ENCODE data around the gene ALDH9A1.
"Not testable (repeated sequence)": the region's sequence is repeated elsewhere in the genome, so short reads cannot be mapped to it uniquely, and the experiment has no call there.

The ALDH9A1 gene

DNA sequence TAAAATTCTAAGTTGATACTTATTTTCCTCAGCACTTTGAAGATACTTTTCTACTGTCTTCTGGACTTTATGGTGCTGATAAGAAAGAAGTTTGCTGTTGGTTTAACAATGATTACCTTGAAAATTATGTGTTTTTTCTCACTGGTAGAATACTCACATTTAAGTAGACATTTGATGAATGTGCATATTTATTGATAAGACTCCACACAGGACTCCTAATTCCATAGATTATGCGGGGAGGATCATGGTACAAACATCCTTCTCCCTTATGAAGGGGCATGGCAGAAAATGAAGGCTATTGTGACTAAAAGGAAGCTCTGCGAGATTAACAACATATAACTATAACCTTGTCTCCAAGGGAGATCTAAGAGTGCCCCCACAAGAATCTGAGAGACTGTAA lies 28.5 kb upstream of the ALDH9A1 start:
- DNase-seq (ENCODE audit: low read depth): no peak
- TF ChIP-seq, protein P1, sequence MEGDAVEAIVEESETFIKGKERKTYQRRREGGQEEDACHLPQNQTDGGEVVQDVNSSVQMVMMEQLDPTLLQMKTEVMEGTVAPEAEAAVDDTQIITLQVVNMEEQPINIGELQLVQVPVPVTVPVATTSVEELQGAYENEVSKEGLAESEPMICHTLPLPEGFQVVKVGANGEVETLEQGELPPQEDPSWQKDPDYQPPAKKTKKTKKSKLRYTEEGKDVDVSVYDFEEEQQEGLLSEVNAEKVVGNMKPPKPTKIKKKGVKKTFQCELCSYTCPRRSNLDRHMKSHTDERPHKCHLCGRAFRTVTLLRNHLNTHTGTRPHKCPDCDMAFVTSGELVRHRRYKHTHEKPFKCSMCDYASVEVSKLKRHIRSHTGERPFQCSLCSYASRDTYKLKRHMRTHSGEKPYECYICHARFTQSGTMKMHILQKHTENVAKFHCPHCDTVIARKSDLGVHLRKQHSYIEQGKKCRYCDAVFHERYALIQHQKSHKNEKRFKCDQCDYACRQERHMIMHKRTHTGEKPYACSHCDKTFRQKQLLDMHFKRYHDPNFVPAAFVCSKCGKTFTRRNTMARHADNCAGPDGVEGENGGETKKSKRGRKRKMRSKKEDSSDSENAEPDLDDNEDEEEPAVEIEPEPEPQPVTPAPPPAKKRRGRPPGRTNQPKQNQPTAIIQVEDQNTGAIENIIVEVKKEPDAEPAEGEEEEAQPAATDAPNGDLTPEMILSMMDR (IDR thresholded peaks at IDR 0.05; ENCODE audit: control insufficient read depth, insufficient read depth, low read depth, low read length, missing control alignments): no peak
- no peak overlapping the region for H3K4me3 ChIP-seq (ENCODE audit: control insufficient read depth, low read depth, low read length)

DNA sequence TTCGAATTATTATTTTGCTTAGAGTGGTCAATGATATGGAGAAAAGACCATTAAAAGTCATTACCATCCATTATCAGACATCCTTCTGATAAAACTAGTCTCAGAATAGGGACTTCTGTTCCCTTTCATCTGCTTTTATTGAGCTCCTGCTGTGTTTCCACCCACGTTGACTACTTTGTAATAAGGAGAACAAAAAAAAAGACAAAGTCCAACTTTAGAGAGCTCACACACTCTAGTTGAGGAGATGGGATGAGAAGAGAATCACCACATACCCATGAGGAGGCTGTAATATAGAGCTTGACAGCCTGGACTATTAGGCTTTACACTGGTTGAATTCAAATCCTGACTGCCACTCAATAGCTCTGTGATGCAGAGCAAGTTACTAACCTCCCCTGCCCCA lies 27.8 kb upstream of the ALDH9A1 start:
- no peak for DNase-seq (ENCODE audit: low read depth)
- TF ChIP-seq, protein P1 (IDR thresholded peaks at IDR 0.05; ENCODE audit: control insufficient read depth, insufficient read depth, low read depth, low read length, missing control alignments): no peak

DNA sequence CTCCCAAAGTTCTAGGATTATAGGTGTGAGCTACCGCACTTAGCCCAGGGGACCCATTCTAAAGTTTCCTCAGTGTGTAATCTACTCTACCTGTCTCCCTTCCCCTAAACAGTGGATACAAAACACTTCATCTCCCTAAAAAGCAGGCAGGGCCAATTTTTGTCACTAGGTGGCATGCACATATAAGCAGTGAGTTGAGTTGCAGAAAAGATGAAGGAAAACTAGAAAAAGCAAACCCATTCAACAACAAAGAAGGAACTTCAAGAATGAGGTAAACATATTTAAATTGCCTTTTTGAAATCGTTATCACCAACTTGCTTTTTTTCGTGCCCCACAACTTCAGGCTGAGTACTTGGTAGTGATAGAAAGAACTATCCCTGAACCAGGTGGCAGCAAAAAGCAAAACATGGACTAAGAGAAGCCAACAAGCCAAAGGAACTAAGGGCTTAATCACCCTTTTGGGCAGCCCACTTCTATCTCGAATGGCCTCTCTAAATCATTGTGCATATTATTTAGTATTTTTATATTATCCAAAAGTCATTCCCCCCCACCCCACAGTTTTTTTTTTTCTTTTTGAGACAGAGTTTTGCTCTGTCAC lies 19.7 kb upstream of the ALDH9A1 start:
- TF ChIP-seq, protein P1 (IDR thresholded peaks at IDR 0.05; ENCODE audit: control insufficient read depth, insufficient read depth, low read depth, low read length, missing control alignments): peak; percentile 82
- no peak overlapping the region for H3K4me3 ChIP-seq (ENCODE audit: control insufficient read depth, low read depth, low read length)
- DNase-seq (ENCODE audit: low read depth): peak; percentile 35

More for the DNA sequence above, 27.8 kb upstream of the ALDH9A1 start:
- H3K4me3 ChIP-seq (ENCODE audit: control insufficient read depth, low read depth, low read length): no peak overlapping the region

DNA sequence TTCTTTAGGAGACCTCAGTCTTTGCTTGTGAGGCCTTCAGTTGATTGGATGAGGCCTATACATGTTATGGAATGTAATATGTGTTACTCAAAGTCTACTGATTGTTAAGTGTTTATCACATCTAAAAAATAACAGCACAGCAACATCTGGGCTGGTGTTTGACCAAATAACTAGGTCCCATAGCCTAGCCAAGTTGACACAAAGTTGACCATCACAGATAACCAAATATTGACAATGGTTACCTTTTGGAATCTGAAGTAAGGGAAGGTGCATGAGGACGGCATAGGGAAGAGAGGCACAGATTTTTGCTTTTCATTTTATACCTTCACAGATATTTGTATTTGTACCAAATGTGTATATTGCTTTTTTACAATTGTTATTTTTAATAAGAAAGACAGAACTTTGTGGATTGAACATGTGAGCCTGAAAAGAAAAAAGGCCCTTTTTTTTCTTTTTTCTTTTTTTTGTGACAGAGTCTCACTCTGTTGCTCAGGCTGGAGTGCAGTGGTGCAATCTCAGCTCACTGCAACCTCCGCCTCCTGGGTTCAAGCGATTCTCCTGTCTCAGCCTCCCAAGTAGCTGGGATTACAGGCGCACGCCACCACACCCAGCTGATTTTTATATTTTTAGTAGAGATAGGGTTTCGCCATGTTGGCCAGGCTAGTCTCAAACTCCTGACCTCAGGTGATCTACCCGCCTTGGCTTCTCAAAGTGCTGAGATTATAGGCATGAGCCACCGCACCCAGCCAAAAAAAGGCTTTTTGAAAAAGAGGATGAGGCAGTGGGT lies 18.1 kb upstream of the ALDH9A1 start:
- DNase-seq (ENCODE audit: low read depth); H3K4me3 ChIP-seq (ENCODE audit: control insufficient read depth, low read depth, low read length): not testable (repeated sequence)

DNA sequence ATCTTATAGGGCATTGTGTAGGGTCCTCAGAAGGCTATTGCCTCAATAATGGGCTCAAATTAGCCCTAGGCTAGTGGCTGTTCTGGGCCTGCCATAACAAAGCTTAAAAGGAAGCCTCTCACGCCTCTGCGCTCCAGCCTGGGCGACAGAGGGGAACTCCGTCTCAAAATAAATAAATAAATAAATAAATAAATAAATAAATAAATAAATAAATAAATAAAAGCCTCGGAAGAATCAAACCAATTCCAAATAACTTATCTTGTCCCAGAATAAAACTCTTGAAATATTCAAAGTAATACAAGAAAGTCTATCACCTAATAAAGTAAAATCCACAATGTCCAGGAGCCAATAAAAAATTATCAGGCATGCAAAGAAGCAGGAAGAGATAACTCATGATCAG lies 14.4 kb upstream of the ALDH9A1 start:
- TF ChIP-seq, protein P1 (IDR thresholded peaks at IDR 0.05; ENCODE audit: control insufficient read depth, insufficient read depth, low read depth, low read length, missing control alignments): no peak
- DNase-seq (ENCODE audit: low read depth): no peak
- H3K4me3 ChIP-seq (ENCODE audit: control insufficient read depth, low read depth, low read length): no peak overlapping the region

DNA sequence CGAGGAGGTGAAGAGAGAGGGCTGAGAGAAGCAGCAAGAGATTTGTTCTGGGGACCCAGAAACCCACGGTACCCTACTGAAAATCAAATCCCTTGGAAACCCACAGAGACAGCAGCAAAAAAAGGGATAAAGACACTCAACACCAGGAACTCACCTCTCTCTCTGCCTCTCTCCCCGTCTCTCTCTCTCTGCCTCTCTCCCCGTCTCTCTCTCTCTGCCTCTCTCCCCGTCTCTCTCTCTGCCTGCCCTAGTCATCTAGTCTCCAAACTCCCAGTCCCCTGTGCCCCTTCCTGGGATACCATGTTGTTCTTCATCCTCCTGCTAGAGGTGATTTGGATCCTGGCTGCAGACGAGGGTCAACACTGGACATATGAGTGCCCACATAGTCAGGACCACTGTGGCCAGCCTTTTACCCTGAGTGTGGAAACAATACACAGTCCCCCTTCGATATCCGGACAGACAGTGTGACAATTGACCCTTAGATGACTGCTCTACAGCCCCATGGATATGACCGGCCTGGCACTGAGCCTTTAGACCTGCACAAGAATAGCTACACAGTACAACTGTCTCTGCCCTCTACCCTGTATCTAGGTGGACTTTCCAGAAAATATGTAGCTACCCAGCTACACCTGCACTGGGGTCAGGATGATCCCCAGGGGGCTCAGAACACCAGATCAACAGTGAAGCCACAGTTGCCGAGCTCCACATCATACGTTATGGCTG lies 9.8 kb upstream of the ALDH9A1 start:
- DNase-seq (ENCODE audit: low read depth): no peak
- TF ChIP-seq, protein P1 (IDR thresholded peaks at IDR 0.05; ENCODE audit: control insufficient read depth, insufficient read depth, low read depth, low read length, missing control alignments): no peak
- no peak overlapping the region for H3K4me3 ChIP-seq (ENCODE audit: control insufficient read depth, low read depth, low read length)

DNA sequence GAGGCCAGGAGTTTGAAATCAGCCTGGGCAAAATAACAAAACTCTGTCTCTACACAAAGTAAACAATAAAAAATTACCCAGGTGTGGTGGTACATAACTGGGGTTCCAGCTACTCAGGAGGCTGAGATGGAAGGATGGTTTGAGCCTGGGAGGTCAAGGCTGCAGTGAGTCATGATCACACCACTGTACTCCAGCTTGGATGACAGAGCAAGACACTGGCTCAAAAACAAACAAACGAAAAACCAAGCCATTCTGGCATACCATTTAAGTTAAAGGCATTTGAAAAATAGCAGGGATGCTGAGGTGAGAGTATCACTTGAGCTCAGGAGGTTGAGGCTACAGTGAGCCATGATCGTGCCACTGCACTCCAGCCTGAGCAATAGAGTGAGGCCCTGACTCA lies 5.3 kb upstream of the ALDH9A1 start:
- TF ChIP-seq, protein P1 (IDR thresholded peaks at IDR 0.05; ENCODE audit: control insufficient read depth, insufficient read depth, low read depth, low read length, missing control alignments): no peak
- no peak overlapping the region for H3K4me3 ChIP-seq (ENCODE audit: control insufficient read depth, low read depth, low read length)
- no peak for DNase-seq (ENCODE audit: low read depth)

DNA sequence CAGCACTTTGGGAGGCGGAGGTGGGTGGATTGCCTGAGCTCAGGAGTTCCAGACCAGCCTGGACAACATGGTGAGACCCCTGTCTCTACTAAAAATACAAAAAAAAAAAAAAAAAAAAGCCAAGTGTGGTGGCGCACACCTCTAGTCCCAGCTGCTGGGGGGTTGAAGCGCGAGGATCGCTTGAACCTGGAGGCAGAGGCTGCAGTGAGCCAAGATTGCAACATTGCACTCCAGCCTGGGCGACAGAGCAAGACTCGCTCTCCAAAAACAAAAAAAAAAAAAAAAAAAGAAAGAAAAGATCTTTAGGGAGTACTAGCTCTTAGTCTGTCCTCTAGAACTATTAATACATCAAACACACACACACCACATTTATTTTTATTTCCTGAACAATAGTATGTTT lies 3.6 kb upstream of the ALDH9A1 start:
- DNase-seq (ENCODE audit: low read depth); H3K4me3 ChIP-seq (ENCODE audit: control insufficient read depth, low read depth, low read length): not testable (repeated sequence)

Data from AG09309 (cell line).